CD14-positive monocyte (primary cell): ENCODE results near the gene CCDC175. TPM values are rescaled to one million over a fixed set of nuclear protein-coding genes. Genes with fewer than 3 reads are reported as not detected.

Source experiments
- DNase-seq, 3 donors: peaks; one replicate each; pipeline ENCODE4 v3.0.0-alpha.2; 2011 to 2022
- H2AFZ ChIP-seq: 2 replicates; pipeline ENCODE4 v1.6.0; 2012; ENCODE audit warnings: mild to moderate bottlenecking, low read depth, low read length, inconsistent platforms; ENCODE audit not compliant: insufficient read depth, poor library complexity, severe bottlenecking
- H3K27ac ChIP-seq, 2 donors: 1 replicate in 1 of 2; 2 replicates in 1 of 2; pipeline ENCODE4 v1.5.1; 2012 to 2013; ENCODE audit warnings: low read length in 2 of 2, control low read depth in 1 of 2, inconsistent platforms in 1 of 2, low read depth in 1 of 2, mild to moderate bottlenecking in 1 of 2
- H3K27me3 ChIP-seq, 2 donors: one replicate each; pipeline versions ENCODE4 v1.6.0 to v1.6.1; 2011 to 2013; ENCODE audit warnings: low read length in 2 of 2; ENCODE audit not compliant: control insufficient read depth in 2 of 2, insufficient read depth in 2 of 2
- H3K36me3 ChIP-seq, 2 donors: replicated peaks in 1 of 2; 1 replicate in 1 of 2; 2 replicates in 1 of 2; pipeline versions ENCODE4 v1.5.1 to v1.6.1; 2012 to 2013; ENCODE audit warnings: low read length in 2 of 2, control low read depth in 1 of 2, inconsistent platforms in 1 of 2, mild to moderate bottlenecking in 1 of 2; ENCODE audit not compliant: insufficient read depth in 2 of 2, control insufficient read depth in 1 of 2
- H3K4me1 ChIP-seq, 2 donors: 1 replicate in 1 of 2; 2 replicates in 1 of 2; pipeline versions ENCODE4 v1.5.1 to v1.6.1; 2012 to 2013; ENCODE audit warnings: low read length in 2 of 2, control low read depth in 1 of 2, inconsistent platforms in 1 of 2, mild to moderate bottlenecking in 1 of 2, moderate library complexity in 1 of 2; ENCODE audit not compliant: insufficient read depth in 2 of 2, control insufficient read depth in 1 of 2
- H3K4me2 ChIP-seq: replicated peaks from 2 replicates; pipeline ENCODE3; 2012; ENCODE audit warnings: low read length, moderate library complexity, mild to moderate bottlenecking; ENCODE audit not compliant: poor library complexity, severe bottlenecking; ENCODE audit errors: extremely low read depth
- H3K4me3 ChIP-seq, 3 experiments: fragments of 200-600 bp in 1 of 3; sonication (generic) in 1 of 3; replicated peaks in 1 of 3; 1 replicate in 2 of 3; 2 replicates in 1 of 3; pipeline ENCODE4 v1.5.1; 2011 to 2013; ENCODE audit warnings: low read length in 3 of 3, mild to moderate bottlenecking in 3 of 3, control low read depth in 2 of 3, low read depth in 2 of 3, inconsistent platforms in 1 of 3, moderate library complexity in 1 of 3
- H3K79me2 ChIP-seq: 2 replicates; pipeline ENCODE4 v1.6.0; 2012; ENCODE audit warnings: mild to moderate bottlenecking, control low read depth, inconsistent platforms, low read length, moderate library complexity; ENCODE audit not compliant: insufficient read depth
- H3K9ac ChIP-seq: 2 replicates; pipeline ENCODE4 v1.6.0; 2017; ENCODE audit warnings: low read length, mild to moderate bottlenecking; ENCODE audit not compliant: insufficient read depth, poor library complexity, severe bottlenecking
- H3K9me3 ChIP-seq, 2 donors: replicated peaks in 1 of 2; 1 replicate in 1 of 2; 2 replicates in 1 of 2; pipeline versions ENCODE4 v1.5.1 to v1.6.1; 2012 to 2013; ENCODE audit warnings: low read length in 2 of 2, control low read depth in 1 of 2; ENCODE audit not compliant: control insufficient read depth in 1 of 2, insufficient read depth in 1 of 2
- H4K20me1 ChIP-seq: 2 replicates; pipeline ENCODE4 v1.6.0; 2012; ENCODE audit warnings: mild to moderate bottlenecking, low read length, control low read depth, moderate library complexity; ENCODE audit not compliant: insufficient read depth
- H3K27ac Mint-ChIP-seq, 7 donors: one replicate each; pipeline ENCODE4 v1.8.0; 2020; ENCODE audit warnings: mild to moderate bottlenecking in 7 of 7, mixed read lengths in 7 of 7, moderate library complexity in 6 of 7, inconsistent platforms in 2 of 7
- H3K27me3 Mint-ChIP-seq, 3 donors: one replicate each; pipeline ENCODE4 v1.8.0; 2021 to 2022; ENCODE audit warnings: low read depth in 3 of 3, mild to moderate bottlenecking in 3 of 3, mixed read lengths in 3 of 3, moderate library complexity in 3 of 3, inconsistent platforms in 1 of 3
- H3K36me3 Mint-ChIP-seq, 2 donors: one replicate each; pipeline ENCODE4 v1.8.0; 2020; ENCODE audit warnings: mixed read lengths in 2 of 2, inconsistent platforms in 1 of 2, mild to moderate bottlenecking in 1 of 2
- H3K4me1 Mint-ChIP-seq: one replicate; pipeline ENCODE4 v1.8.0; 2020; ENCODE audit warnings: mild to moderate bottlenecking, mixed read lengths
- H3K4me3 Mint-ChIP-seq, 2 donors: one replicate each; pipeline ENCODE4 v1.8.0; 2020; ENCODE audit warnings: mild to moderate bottlenecking in 2 of 2, mixed read lengths in 2 of 2, moderate library complexity in 1 of 2
- H3K9me3 Mint-ChIP-seq, 7 donors: one replicate each; pipeline ENCODE4 v1.8.0; 2020 to 2022; ENCODE audit warnings: mixed read lengths in 7 of 7, mild to moderate bottlenecking in 6 of 7, moderate library complexity in 6 of 7, inconsistent platforms in 2 of 7
- CTCF ChIP-seq: fragments of 200-600 bp; IDR thresholded peaks from one replicate; pipeline ENCODE4 v1.8.0; 2022; ENCODE audit warnings: antibody characterized with exemption, mild to moderate bottlenecking
- WGBS: methylation state at CpG from one replicate; pipeline ENCODE4 v1.1.5; 2013; ENCODE audit warnings: missing lambda C conversion rate; ENCODE audit not compliant: insufficient coverage; 5-methylcytosine and 5-hydroxymethylcytosine counted together
- intact Hi-C, 2 donors: fragments of 100-400 bp; cut with micrococcal nuclease; formaldehyde crosslinking; loops; one replicate each; pipeline versions ENCODE4 v1.15.0 to v1.15.1; 2023
- polyA plus RNA-seq, 3 donors: library from polyadenylated mRNA; depleted of rRNA in 1 of 3; unstranded in 2 of 3; stranded (reverse) in 1 of 3; fragments of 300-500 nt in 2 of 3; fragments of >200 nt in 1 of 3; fragmentation: Illumina TruSeq in 2 of 3; gene quantifications; 1 replicate in 2 of 3; 2 replicates in 1 of 3; pipeline ENCODE4 v1.2.3, GENCODE V29; 2012 to 2021

CCDC175 gene
- polyA plus RNA-seq, 3 donors, result not detected

GRCh38 chr14:59541731-59542130 is 34.9 kb downstream of the CCDC175 start:
- intact Hi-C loops, result no loop called here
- Histone ChIP-seq H4K20me1 (no peaks in the 10 kb centered on the region), H3K4me1 (no peaks in the 10 kb centered on the region), H3K27me3 (no peaks in the 10 kb centered on the region), H2AFZ (no peak overlapping the region), H3K4me2 (no peak overlapping the region), H3K27ac (no peak overlapping the region), H3K9ac (no peak overlapping the region), H3K9me3 (no peaks in the 10 kb centered on the region), H3K4me3 (no peak overlapping the region), H3K36me3 (no peaks in the 10 kb centered on the region), H3K79me2 (no peaks in the 10 kb centered on the region)
- no peak overlapping the region for H3K27ac Mint-ChIP-seq
- no peak for TF ChIP-seq CTCF
- H3K27me3 Mint-ChIP-seq, result peaks cover 0 to 1% (median 0%) of the 10 kb centered on the region in 3 donors
- no peaks in the 10 kb centered on the region for H3K36me3 Mint-ChIP-seq
- H3K9me3 Mint-ChIP-seq, result no peaks in the 10 kb centered on the region
- WGBS, result no CpG with 5 or more reads among the region's 2 CpGs
- peaks cover 6% of the 10 kb centered on the region for H3K4me1 Mint-ChIP-seq
- DNase-seq, result no peak
- H3K4me3 Mint-ChIP-seq, result no peak overlapping the region

GRCh38 chr14:59540852-59541251 is 35.8 kb downstream of the CCDC175 start:
- Histone ChIP-seq H3K79me2 (no peaks in the 10 kb centered on the region), H3K9me3 (no peaks in the 10 kb centered on the region), H3K4me2 (no peak overlapping the region), H4K20me1 (no peaks in the 10 kb centered on the region), H3K27me3 (no peaks in the 10 kb centered on the region), H3K4me3 (no peak overlapping the region), H3K9ac (no peak overlapping the region), H2AFZ (no peak overlapping the region), H3K27ac (no peak overlapping the region), H3K4me1 (no peaks in the 10 kb centered on the region), H3K36me3 (no peaks in the 10 kb centered on the region)
- no peak for TF ChIP-seq CTCF
- intact Hi-C loops, result no loop called here
- Mint-ChIP-seq H3K9me3 (no peaks in the 10 kb centered on the region), H3K27me3 (peaks cover 0 to 1% (median 1%) of the 10 kb centered on the region in 3 donors), H3K4me1 (peaks cover 6% of the 10 kb centered on the region), H3K4me3 (no peak overlapping the region), H3K27ac (no peak overlapping the region), H3K36me3 (no peaks in the 10 kb centered on the region)
- no peak for DNase-seq
- 62% methylated on average over 1 of the region's 1 CpG for WGBS
